ENCODE results near the gene CCNB1IP1.

DNA sequence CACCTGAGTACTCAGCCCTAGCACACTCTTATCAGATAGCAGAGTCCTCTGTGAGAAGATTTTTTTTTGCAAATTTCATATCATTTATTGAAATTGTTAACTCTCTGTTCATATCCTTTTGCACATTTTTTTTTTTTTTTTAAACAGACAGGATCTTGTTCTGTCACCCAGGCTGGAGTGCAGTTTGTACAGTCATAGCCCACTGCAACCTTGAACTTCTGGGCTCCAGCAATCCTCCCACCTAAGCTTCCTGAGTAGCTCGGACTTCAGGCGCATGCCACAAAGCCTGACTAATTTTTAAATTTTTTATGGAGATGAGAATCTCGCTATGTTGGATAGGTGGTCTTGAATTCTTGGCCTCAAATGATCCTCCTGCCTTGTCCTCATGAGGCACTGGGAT lies 14.7 kb upstream of the CCNB1IP1 start:
- TF ChIP-seq POLR2A (IDR thresholded peaks at IDR 0.05) (no peak), EP300 (IDR thresholded peaks at IDR 0.05) (no peak), POLR2AphosphoS5 (IDR thresholded peaks at IDR 0.05) (no peak)
- TF ChIP-seq, protein P1, sequence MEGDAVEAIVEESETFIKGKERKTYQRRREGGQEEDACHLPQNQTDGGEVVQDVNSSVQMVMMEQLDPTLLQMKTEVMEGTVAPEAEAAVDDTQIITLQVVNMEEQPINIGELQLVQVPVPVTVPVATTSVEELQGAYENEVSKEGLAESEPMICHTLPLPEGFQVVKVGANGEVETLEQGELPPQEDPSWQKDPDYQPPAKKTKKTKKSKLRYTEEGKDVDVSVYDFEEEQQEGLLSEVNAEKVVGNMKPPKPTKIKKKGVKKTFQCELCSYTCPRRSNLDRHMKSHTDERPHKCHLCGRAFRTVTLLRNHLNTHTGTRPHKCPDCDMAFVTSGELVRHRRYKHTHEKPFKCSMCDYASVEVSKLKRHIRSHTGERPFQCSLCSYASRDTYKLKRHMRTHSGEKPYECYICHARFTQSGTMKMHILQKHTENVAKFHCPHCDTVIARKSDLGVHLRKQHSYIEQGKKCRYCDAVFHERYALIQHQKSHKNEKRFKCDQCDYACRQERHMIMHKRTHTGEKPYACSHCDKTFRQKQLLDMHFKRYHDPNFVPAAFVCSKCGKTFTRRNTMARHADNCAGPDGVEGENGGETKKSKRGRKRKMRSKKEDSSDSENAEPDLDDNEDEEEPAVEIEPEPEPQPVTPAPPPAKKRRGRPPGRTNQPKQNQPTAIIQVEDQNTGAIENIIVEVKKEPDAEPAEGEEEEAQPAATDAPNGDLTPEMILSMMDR (IDR thresholded peaks at IDR 0.05) = no peak

Measured in gastroesophageal sphincter (tissue), 3 donors.